GM21528 (cell line): ENCODE results near the gene AGBL5.

Experiments
- ATAC-seq: cut with Tn5 transposase; IDR thresholded peaks from one replicate; pipeline ENCODE4 v1.9.1; 2021; ENCODE audit warnings: mild to moderate bottlenecking, moderate library complexity; ENCODE audit not compliant: unreplicated experiment, low FRiP score

Gene AGBL5

GRCh38 chr2:27049422-27050280 lies 1.8 kb upstream of the AGBL5 start:
- ATAC-seq: peak; percentile 24

DNA sequence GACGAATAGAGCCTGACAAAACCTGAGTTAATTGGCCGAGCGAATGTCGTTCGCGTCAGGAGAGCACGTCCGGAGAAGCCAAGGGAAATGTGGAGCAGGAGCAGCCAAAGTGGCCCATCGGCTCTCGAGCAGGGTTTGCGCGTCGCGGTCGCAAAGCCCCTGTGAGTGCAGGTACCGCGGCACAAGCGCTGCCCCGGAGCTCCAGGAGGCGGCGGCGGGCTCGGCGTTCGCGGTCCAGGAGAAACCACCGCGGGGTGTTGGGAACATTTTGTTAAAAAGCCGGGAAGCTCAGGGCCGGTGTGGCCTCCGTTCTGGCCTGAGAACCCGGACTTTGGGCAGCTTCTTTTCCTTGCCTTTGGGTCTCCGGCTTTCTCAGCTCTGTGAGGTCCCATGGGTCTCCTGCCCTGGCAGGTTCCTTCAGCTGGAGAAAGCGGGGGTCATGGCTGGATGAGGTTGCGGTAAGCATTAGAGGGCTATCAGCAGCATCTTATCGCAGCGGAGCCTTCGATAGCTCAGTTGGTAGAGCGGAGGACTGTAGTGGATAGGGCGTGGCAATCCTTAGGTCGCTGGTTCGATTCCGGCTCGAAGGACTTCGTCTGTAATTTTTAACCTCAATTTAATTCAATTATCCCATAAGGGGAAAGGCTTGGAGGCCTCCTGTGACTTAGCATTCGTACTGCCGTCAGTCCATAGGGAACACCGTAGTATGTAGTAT lies 1.0 kb upstream of the AGBL5 start:
- peak; percentile 57 for ATAC-seq

DNA sequence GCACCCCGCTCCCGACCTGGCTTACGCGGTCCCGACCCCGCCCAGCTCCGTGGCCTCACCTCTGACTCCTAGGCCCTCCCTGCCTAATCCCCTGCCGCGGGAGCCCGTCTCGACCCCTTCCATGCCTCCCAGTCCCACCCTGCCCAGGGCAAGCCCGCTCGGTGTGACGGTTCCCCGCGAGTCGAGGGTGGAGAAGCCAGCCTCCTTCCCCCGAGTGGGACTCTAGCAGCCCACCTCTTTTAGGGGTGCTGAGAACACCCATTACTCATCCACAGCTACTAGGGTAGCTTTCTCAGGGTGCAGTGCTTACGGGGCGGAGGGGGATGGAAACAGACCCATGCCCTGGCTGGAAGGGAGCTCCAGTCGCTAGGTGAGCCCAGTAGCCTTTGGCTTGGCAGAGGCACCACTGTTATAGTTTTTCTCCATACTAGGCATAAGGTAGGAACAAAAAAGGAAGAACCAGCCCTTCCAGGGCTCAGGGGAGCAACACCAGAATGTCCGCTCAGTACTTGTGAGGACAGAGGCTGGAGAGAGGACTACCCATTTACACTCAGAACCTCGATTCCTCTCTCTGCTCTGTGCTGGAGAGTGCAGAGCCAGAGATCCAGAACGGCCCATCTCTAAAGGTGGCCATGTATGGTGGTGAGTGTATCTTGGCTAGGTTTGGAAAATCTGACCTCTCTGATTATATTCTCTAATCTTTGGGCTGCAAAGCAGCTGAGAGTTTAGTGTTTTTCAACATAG lies 606 bp downstream of the AGBL5 start:
- ATAC-seq: no peak

DNA sequence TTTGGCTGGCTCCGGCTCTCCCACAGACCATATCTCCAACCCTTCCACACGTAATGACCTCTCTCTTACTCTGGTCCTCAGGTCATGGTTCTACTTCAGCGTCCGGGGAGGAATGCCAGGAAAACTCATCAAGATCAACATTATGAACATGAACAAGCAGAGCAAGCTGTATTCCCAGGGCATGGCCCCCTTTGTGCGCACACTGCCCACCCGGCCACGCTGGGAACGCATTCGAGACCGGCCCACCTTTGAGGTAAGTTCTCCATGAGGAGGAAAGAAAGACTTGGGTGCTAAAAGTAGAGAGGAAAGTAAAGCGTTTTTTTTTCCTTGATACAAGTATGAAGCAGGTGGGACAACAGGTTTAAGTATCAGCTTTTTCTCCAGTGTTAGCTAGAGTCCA lies 1.9 kb downstream of the AGBL5 start:
- ATAC-seq: no peak

DNA sequence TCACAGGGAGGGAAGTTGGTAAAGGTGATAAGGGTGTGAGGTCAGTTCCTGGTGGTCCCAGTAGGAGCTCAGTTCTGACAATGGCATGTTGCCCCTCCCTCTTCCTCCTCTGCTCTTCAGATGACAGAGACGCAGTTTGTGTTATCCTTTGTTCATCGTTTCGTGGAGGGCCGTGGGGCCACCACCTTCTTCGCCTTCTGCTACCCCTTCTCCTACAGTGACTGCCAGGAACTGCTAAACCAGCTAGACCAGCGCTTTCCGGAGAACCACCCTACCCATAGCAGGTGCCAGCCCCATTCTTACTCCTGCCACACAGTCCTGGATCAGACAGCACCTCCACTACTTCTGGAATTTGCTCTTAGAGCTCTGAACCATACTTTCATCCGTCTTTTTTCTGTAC lies 2.3 kb downstream of the AGBL5 start:
- ATAC-seq: no peak

DNA sequence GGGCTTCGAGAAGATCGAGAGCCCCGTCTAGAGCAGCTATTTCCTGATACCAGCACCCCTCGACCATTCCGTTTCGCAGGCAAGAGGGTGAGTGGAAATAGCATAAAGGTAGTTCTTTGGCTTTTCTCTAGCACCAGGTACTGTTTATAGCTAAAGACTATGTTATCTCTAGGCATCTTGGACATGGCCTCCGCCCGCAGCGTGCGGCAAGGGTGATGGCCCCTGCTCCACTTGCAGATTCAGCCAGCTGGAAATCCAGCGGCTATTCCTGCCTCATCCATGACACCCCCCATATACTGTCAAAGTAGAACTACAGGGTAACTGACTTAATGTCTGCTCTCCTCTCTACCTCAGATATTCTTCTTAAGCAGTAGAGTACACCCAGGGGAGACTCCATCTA lies 3.3 kb downstream of the AGBL5 start:
- ATAC-seq: no peak

- ATAC-seq: no peak
These were observed 5.7 kb downstream of the AGBL5 start for GRCh38 chr2:27057184-27057583.

- no peak for ATAC-seq
These were observed 6.7 kb downstream of the AGBL5 start for GRCh38 chr2:27058210-27058609.

DNA sequence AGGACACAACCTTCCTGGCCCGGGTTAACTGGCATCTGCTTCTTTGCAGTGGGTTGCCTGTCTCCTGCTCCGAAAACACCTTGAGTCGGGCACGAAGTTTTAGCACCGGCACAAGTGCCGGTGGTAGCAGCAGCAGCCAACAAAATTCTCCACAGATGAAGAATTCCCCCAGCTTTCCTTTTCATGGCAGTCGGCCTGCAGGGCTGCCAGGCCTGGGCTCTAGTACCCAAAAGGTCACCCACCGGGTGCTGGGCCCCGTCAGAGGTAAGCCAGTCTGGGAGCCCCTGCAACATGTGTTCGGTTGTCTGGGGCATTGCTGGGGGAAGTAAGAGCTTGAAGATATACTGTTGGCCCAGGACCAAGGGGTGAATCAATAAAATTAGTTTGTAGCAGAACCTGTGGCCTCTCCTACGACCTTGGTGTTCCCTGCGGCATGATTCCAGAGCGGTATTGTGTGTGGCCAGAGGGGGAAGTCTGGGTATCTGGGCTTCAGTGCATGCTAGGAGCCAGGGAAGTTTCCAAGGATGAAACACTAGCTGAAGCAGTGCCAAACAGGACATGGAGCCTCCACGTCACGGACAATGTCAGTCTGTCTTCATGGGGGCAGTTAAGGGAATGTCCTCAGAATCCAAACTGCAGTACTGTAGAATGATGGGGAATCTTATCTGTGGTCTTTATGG lies 7.8 kb downstream of the AGBL5 start:
- ATAC-seq: no peak

GRCh38 chr2:27060323-27060722 lies 8.9 kb downstream of the AGBL5 start:
- ATAC-seq: no peak

- no peak for ATAC-seq
These were observed 13.7 kb downstream of the AGBL5 start for GRCh38 chr2:27065128-27065527.

- no peak for ATAC-seq
These were observed 15.9 kb downstream of the AGBL5 start for GRCh38 chr2:27067385-27067784.

DNA sequence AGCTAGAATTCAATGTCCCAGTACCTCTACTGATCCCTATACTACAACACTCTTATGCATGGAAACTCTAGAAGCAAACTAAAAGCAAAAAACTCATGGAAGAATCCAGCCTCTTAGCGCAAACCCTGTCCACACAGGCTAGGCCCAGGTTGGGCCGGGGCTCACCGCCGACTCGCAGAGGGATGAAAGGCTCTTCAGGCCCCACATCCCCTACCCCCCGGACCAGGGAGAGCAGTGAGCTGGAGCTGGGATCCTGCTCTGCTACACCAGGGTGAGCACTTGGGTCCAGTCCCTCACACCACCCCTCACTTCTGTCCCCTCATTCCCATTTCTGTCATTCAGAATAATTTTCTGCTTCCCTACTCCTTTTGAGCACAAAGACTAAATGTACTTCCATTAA lies 18.0 kb downstream of the AGBL5 start:
- no peak for ATAC-seq

DNA sequence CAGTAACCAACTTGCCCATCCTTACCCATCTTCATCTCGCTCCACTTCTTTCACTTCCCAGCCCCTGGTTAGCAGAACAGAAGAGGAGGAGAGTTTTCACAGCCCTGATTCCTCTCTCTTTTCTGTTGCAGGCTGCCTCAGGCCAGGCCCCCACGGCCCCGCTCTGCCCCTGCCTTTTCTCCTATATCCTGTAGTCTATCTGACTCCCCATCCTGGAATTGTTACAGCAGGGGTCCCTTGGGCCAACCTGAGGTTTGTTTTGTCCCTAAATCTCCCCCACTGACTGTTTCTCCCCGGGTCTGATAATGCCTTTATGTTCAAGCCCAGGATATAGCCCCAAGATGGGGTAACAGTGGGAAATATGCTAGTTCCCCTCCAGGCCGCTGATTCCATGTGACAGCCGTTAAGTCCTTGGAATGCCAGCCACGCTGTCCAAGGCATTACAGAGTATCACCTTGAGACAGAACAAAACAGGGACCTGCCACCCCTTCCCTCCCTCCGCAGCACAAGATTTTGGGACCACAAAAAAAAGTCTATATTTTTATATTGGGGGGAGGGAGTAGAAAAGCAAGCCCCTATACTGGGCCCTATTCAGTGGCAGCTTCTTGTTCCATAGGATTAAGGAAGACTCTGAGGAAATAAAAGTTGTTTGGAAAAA lies 18.6 kb downstream of the AGBL5 start:
- ATAC-seq: no peak

DNA sequence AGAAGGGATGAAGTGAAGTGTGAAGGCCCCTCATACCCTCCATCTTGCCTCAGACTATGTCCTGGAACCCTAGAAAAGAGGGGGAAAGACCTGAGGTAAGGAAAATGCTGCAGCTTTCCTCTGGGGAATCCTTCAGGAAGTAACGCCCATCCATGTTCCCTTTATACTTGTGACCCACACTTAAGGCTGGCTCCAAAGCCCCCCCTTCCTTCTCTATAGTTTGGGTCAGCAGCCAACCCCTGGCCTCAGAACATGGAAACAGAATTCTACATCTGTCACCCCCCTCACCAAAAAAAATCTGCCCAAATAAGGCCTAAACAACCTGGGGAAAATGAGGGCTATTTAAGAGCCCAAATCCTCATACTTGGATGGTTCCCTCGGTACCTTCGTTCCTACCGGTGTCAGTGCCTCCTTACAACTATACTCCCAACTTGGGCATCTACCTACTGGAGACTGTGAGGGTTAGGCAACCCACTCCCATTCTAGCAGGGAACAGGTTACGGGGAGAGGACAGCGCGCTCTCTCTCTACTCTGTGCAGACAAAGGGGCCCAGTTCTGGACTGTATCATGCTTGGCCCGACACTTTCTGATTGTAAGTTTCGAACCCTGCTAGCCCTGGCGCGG lies 19.3 kb downstream of the AGBL5 start:
- no peak for ATAC-seq

DNA sequence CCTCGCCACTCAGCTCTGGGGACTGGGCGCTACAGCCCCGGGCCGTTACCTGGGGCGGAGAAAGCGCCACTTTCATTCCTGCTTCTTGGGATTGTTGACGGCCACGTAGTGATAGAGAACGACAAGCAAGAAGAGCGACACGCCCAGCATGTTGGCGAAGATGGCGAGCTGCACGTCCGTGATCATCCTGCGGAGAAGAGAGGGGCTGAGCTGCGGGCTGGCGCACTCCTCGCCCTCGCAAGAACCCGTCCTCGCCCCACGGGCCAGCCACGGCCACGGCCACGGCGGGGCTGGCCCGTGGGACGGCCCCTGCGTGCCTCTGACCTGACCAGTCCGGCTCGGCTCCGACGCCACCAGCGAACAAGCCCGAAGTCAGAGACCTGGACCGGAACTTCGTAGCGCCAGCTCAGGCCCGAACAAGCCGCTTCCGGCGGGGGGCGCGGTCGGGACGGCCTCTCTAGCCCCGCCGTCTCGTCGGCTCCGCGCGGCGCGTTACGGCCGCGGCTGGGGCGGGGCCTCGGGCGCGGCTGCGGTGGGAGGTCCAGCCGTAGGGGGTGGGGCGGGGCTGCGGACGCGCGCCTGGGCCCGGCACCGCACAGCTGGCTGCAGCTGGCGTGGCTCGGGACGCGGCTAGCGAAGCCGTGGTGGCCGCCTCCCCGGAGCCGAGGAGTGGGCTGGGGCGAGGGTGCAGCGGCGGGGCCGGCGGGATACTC lies 20.0 kb downstream of the AGBL5 start, which contains the start of gene OST4:
Gene OST4 (minus strand): TSS at position 378 of the 713 bp plus-strand sequence.
- ATAC-seq: peak; percentile 80

DNA sequence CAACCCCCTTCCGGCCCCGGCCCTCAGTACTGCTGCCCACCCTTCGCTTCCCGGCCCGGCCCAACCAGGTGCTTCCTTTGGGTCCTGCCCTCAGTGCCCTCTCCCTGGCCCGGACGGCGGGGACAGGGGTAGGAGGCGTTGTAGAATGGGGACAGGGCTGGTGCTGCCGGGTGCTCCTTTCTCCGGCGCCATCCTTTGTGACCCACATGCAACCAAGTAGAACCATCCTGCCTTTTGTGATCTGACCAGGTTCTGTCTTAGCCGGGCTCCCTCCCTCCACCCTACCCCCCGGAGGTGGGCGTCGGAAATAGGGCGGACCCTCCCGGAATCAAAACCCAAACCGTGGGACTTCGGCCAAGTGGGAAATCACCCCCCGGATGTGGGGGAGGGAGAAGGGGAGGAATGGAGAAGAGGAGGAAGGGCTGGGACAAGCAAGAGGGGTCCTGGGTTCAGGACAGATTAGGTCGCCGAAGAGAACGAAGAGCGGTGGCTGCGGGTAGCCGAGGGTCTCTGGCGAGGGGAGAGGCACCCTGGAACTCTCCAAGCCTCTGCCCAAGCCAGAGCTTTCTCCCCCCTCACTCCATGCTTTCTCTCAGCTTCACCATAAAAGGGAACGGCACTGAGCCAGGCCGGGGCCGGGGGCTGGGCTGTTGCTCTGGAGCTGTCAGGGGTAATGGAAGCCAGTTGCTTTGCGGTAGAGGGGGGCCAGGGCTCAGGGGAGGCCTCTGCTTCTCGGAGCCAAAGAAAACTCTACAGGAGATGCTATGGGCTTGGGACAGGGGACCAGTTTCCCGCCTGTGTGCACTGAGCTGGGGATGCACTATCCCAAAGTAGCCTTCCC lies 20.7 kb downstream of the AGBL5 start:
- ATAC-seq: peak; percentile 21

DNA sequence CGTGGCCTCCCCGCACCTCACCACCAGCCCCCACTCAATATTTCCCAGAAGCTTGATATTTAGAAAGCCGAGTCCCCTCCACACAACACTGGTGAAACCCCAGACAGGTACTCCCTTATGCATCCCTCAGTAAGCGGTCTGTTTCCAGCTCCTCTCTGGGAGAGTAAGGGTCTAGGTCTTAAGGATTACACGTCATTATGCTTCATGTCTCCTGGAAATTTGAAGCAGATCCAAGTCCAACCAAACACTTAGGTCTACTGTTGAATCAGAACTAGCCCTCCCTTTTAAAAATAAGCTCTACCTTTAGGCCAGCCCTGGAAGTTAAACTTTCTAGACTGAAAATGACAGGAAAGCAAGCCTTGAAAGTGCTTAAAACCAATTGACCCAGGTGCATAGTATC lies 21.5 kb downstream of the AGBL5 start:
- no peak for ATAC-seq
